Caco-2 (cell line): ENCODE measurements around the gene TRPM8. TPM values are rescaled to one million over a fixed set of nuclear protein-coding genes. Genes with fewer than 3 reads are reported as not detected.

ENCODE experiments used
- BruUV-seq: library from RNA; stranded (reverse); fragments of 400-500 nt; replicated peaks from 2 replicates; lab custom pipeline; 2021; lab: Mats Ljungman, UMichigan
- CTCF ChIA-PET: fragments of 300-600 bp; sonication (Branson Sonifier 250); formaldehyde crosslinking; loops from one replicate; lab custom pipeline; 2022; ENCODE audit warnings: antibody characterized with exemption; lab: Charles Lee
- POLR2A ChIA-PET: fragments of 300-600 bp; sonication (Branson Sonifier 250); formaldehyde crosslinking; loops from one replicate; lab custom pipeline; 2022; ENCODE audit warnings: antibody characterized with exemption; lab: Charles Lee
- DNase-seq, 2 experiments: peaks; one replicate each; pipeline versions ENCODE4 v3.0.0 to v3.0.0-alpha.2; 2020 to 2022
- H3K27me3 ChIP-seq: replicated peaks from 2 replicates; pipeline ENCODE4 v1.6.0; 2011; ENCODE audit warnings: low read length; ENCODE audit not compliant: control insufficient read depth, insufficient read depth
- H3K36me3 ChIP-seq: 2 replicates; pipeline ENCODE4 v1.5.1; 2011; ENCODE audit warnings: low read length; ENCODE audit not compliant: control insufficient read depth, insufficient read depth
- H3K4me1 ChIP-seq: fragments of 250-450 bp; sonication (Bioruptor Pico); 2 replicates; pipeline ENCODE4 v1.5.1; 2020; ENCODE audit warnings: mild to moderate bottlenecking
- H3K4me3 ChIP-seq: 2 replicates; pipeline ENCODE4 v1.5.1; 2011; ENCODE audit warnings: low read depth, mild to moderate bottlenecking, control low read depth, low read length
- H3K9me3 ChIP-seq: fragments of 250-450 bp; sonication (Bioruptor Pico); 2 replicates; pipeline ENCODE4 v1.5.1; 2020; ENCODE audit warnings: mild to moderate bottlenecking, moderate library complexity
- H3K27ac Mint-ChIP-seq: one replicate; pipeline ENCODE4 v1.8.0; 2022; ENCODE audit warnings: mixed read lengths; ENCODE audit not compliant: unreplicated experiment
- H3K27me3 Mint-ChIP-seq: one replicate; pipeline ENCODE4 v1.8.0; 2022; ENCODE audit warnings: mixed read lengths; ENCODE audit not compliant: insufficient read depth, unreplicated experiment
- H3K36me3 Mint-ChIP-seq: one replicate; pipeline ENCODE4 v1.8.0; 2022; ENCODE audit warnings: mild to moderate bottlenecking, mixed read lengths; ENCODE audit not compliant: insufficient read depth, unreplicated experiment
- H3K4me1 Mint-ChIP-seq: one replicate; pipeline ENCODE4 v1.8.0; 2022; ENCODE audit warnings: low read depth, mixed read lengths; ENCODE audit not compliant: unreplicated experiment
- H3K4me3 Mint-ChIP-seq: one replicate; pipeline ENCODE4 v1.8.0; 2022; ENCODE audit warnings: mild to moderate bottlenecking, moderate library complexity, mixed read lengths; ENCODE audit not compliant: unreplicated experiment
- H3K9me3 Mint-ChIP-seq: one replicate; pipeline ENCODE4 v1.8.0; 2022; ENCODE audit warnings: mixed read lengths; ENCODE audit not compliant: unreplicated experiment
- CTCF ChIP-seq, 2 experiments: fragments of 200-600 bp in 1 of 2; IDR thresholded peaks; 1 replicate in 1 of 2; 2 replicates in 1 of 2; pipeline versions ENCODE4 v1.5.1 to v1.8.0; 2011 to 2022; ENCODE audit warnings: antibody characterized with exemption in 1 of 2, control low read depth in 1 of 2, inconsistent platforms in 1 of 2, low read depth in 1 of 2, low read length in 1 of 2, mild to moderate bottlenecking in 1 of 2, moderate library complexity in 1 of 2; ENCODE audit not compliant: insufficient read depth in 1 of 2, severe bottlenecking in 1 of 2, unreplicated experiment in 1 of 2
- intact Hi-C: fragments of 100-400 bp; cut with micrococcal nuclease; formaldehyde crosslinking; loops from one replicate; pipeline ENCODE4 v1.10.0; 2022; ENCODE audit not compliant: unreplicated experiment
- total RNA-seq: library from RNA; stranded (reverse); gene quantifications from 2 replicates; pipeline ENCODE4 v1.2.3, GENCODE V29; 2022

TRPM8 gene
- total RNA-seq, 1 experiment from 2014 or later: not detected

GRCh38 chr2:234048049-234048448 is 130.9 kb downstream of the TRPM8 start:
- Mint-ChIP-seq H3K4me3 (no peak overlapping the region), H3K27me3 (peaks cover 18% of the 10 kb centered on the region), H3K36me3 (no peaks in the 10 kb centered on the region), H3K4me1 (no peaks in the 10 kb centered on the region), H3K9me3 (no peaks in the 10 kb centered on the region), H3K27ac (no peak overlapping the region)
- no peaks in the 10 kb centered on the region for H3K27me3 ChIP-seq
- no peak overlapping the region for H3K4me3 ChIP-seq
- no peaks in the 10 kb centered on the region for H3K36me3 ChIP-seq
- no peaks in the 10 kb centered on the region for H3K9me3 ChIP-seq
- ChIA-PET POLR2A (no interaction called here), CTCF (no interaction called here)
- intact Hi-C loops: no loop called here
- no peaks in the 10 kb centered on the region for H3K4me1 ChIP-seq
- DNase-seq: no peak
- no peak for TF ChIP-seq CTCF (IDR thresholded peaks at IDR 0.05; ENCODE audit: insufficient read depth in 1 of 2, low read depth in 1 of 2, low read length in 1 of 2, severe bottlenecking in 1 of 2, unreplicated experiment in 1 of 2)
- BruUV-seq: no TSS peak

DNA sequence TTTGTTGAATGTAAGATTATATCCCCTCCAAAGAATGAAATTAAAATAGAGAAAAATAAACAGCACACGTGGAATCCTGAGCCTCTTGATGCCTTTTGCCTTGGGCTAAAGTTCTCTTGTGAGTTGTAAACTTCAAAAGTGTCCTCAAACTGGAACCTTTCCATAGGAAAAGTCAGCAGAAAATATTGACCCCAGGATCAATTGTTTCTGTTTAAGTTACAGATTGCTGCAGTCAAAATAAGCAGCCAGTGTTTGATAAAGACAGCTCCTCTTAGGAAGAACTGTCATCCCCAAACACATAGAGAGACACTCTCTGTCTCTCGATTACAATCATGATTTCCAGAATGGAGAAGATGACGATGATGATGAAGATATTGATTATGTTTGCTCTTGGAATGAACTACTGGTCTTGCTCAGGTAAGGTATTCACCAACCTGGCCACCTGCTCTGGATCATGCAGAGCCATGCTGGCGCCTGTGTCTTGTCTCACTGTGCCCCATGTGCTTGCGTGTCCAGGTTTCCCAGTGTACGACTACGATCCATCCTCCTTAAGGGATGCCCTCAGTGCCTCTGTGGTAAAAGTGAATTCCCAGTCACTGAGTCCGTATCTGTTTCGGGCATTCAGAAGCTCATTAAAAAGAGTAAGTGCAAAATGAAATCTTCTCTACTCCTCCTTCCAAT is 133.4 kb downstream of the TRPM8 start, which contains the start of gene SPP2:
Gene SPP2 (plus strand): TSS at position 248 of the 681 bp plus-strand sequence. CDS start 85 bp downstream, at position 333.
- Histone ChIP-seq H3K4me1 (no peaks in the 10 kb centered on the region), H3K9me3 (no peaks in the 10 kb centered on the region), H3K4me3 (no peak within 1 kb of the TSS), H3K36me3 (no peaks in the 10 kb centered on the region), H3K27me3 (no peaks in the 10 kb centered on the region)
- no peak for DNase-seq
- ChIA-PET CTCF (no interaction called here), POLR2A (no interaction called here)
- H3K4me1 Mint-ChIP-seq: no peaks in the 10 kb centered on the region
- intact Hi-C loops: no loop called here
- BruUV-seq: no TSS peak
- TF ChIP-seq CTCF (IDR thresholded peaks at IDR 0.05; ENCODE audit: insufficient read depth in 1 of 2, low read depth in 1 of 2, low read length in 1 of 2, severe bottlenecking in 1 of 2, unreplicated experiment in 1 of 2): no peak
- no peak within 1 kb of the TSS for H3K4me3 Mint-ChIP-seq
- no peaks in the 10 kb centered on the region for H3K36me3 Mint-ChIP-seq
- H3K27me3 Mint-ChIP-seq: peaks cover 16% of the 10 kb centered on the region
- H3K9me3 Mint-ChIP-seq: no peaks in the 10 kb centered on the region
- no peak within 1 kb of the TSS for H3K27ac Mint-ChIP-seq

GRCh38 chr2:234051374-234052070 is 134.3 kb downstream of the TRPM8 start:
- Mint-ChIP-seq H3K27me3 (peaks cover 16% of the 10 kb centered on the region), H3K4me3 (no peak overlapping the region), H3K27ac (no peak overlapping the region), H3K9me3 (no peaks in the 10 kb centered on the region), H3K4me1 (no peaks in the 10 kb centered on the region), H3K36me3 (no peaks in the 10 kb centered on the region)
- no TSS peak for BruUV-seq
- Histone ChIP-seq H3K9me3 (no peaks in the 10 kb centered on the region), H3K4me1 (no peaks in the 10 kb centered on the region), H3K36me3 (no peaks in the 10 kb centered on the region), H3K27me3 (no peaks in the 10 kb centered on the region), H3K4me3 (no peak overlapping the region)
- DNase-seq: no peak
- ChIA-PET POLR2A (no interaction called here), CTCF (no interaction called here)
- intact Hi-C loops: no loop called here
- TF ChIP-seq CTCF (IDR thresholded peaks at IDR 0.05; ENCODE audit: insufficient read depth in 1 of 2, low read depth in 1 of 2, low read length in 1 of 2, severe bottlenecking in 1 of 2, unreplicated experiment in 1 of 2): no peak
